ENCODE data around the gene ACTL7B. TPM values are rescaled to one million over a fixed set of nuclear protein-coding genes. Genes with fewer than 3 reads are reported as not detected.

Gene ACTL7B
- total RNA-seq, 1 donor from 2014 or later: not detected

DNA sequence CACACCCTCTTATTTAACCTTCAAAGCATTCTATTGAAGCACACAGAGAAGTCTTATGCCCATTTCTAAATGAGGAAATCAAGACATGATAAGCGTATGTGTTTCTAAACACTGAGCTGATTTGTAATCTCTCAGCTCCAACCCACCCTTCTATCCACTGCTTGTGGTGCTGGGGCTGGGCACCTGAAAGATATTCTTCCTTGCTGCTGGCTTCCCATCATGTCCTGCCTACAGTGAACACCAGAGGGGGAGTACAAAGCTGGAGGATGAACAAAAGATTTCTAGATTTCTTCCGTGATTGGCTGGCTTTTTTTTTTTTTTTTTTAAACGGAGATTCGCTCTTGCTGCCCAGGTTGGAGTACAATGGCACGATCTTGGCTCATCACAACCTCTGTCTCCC, 20.6 kb upstream of the ACTL7B start:
- peaks cover 37% of the 10 kb centered on the region for H3K36me3 Mint-ChIP-seq (ENCODE audit: low read depth)

GRCh38 chr9:108874058-108874788, 18.4 kb upstream of the ACTL7B start:
- no peak for TF ChIP-seq CTCF (conservative IDR thresholded peaks at IDR 0.05)
- H3K4me1 Mint-ChIP-seq: no peaks in the 10 kb centered on the region
- no peak overlapping the region for H3K4me3 Mint-ChIP-seq
- no peaks in the 10 kb centered on the region for H3K9me3 Mint-ChIP-seq
- no peak overlapping the region for H3K27ac Mint-ChIP-seq (ENCODE audit: unreplicated experiment)
- no peak for DNase-seq (ENCODE audit: low read depth, low spot score)
- peaks cover 40% of the 10 kb centered on the region for H3K36me3 Mint-ChIP-seq (ENCODE audit: low read depth)
- H3K27me3 Mint-ChIP-seq (ENCODE audit: low read depth): no peaks in the 10 kb centered on the region

More for the DNA sequence above, 20.6 kb upstream of the ACTL7B start:
- H3K9me3 Mint-ChIP-seq: no peaks in the 10 kb centered on the region
- no peak overlapping the region for H3K27ac Mint-ChIP-seq (ENCODE audit: unreplicated experiment)
- H3K4me1 Mint-ChIP-seq: no peaks in the 10 kb centered on the region
- no peak overlapping the region for H3K4me3 Mint-ChIP-seq
- no peak for TF ChIP-seq CTCF (conservative IDR thresholded peaks at IDR 0.05)
- DNase-seq (ENCODE audit: low read depth, low spot score): no peak
- no peaks in the 10 kb centered on the region for H3K27me3 Mint-ChIP-seq (ENCODE audit: low read depth)

GRCh38 chr9:108869092-108869725, 13.4 kb upstream of the ACTL7B start:
- Mint-ChIP-seq H3K36me3 (ENCODE audit: low read depth) (peaks cover 32% of the 10 kb centered on the region), H3K4me1 (no peaks in the 10 kb centered on the region), H3K4me3 (no peak overlapping the region), H3K27me3 (ENCODE audit: low read depth) (no peaks in the 10 kb centered on the region), H3K9me3 (no peaks in the 10 kb centered on the region), H3K27ac (ENCODE audit: unreplicated experiment) (no peak overlapping the region)
- no peak for TF ChIP-seq CTCF (conservative IDR thresholded peaks at IDR 0.05)
- no peak for DNase-seq (ENCODE audit: low read depth, low spot score)

DNA sequence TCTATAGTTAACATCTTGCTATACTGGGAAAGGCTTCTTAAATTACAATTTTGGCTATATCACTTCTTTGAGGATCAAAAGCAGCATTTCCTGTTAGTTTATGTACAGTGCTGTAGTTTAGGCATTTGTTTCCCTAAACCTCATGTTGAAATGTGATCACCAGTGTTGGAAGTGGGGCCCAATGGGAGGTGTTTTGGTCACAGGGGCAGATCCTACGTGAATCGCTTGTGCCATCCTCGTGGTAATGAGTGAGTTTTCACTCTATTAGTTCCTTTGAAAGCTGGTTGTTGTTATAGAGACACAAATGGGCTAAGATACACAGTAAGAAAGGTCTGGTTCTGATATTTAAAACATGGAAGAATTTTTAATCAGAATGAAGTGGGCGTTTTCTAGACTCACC, 12.0 kb upstream of the ACTL7B start:
- no peaks in the 10 kb centered on the region for H3K27me3 Mint-ChIP-seq (ENCODE audit: low read depth)
- peaks cover 27% of the 10 kb centered on the region for H3K36me3 Mint-ChIP-seq (ENCODE audit: low read depth)
- no peak for DNase-seq (ENCODE audit: low read depth, low spot score)
- no peaks in the 10 kb centered on the region for H3K4me1 Mint-ChIP-seq
- no peak for TF ChIP-seq CTCF (conservative IDR thresholded peaks at IDR 0.05)
- no peak overlapping the region for H3K27ac Mint-ChIP-seq (ENCODE audit: unreplicated experiment)
- no peak overlapping the region for H3K4me3 Mint-ChIP-seq
- no peaks in the 10 kb centered on the region for H3K9me3 Mint-ChIP-seq

GRCh38 chr9:108867116-108867515, 11.3 kb upstream of the ACTL7B start:
- Mint-ChIP-seq H3K36me3 (ENCODE audit: low read depth) (peaks cover 26% of the 10 kb centered on the region), H3K4me1 (no peaks in the 10 kb centered on the region), H3K9me3 (no peaks in the 10 kb centered on the region), H3K27ac (ENCODE audit: unreplicated experiment) (no peak overlapping the region), H3K4me3 (no peak overlapping the region), H3K27me3 (ENCODE audit: low read depth) (no peaks in the 10 kb centered on the region)
- DNase-seq (ENCODE audit: low read depth, low spot score): no peak
- no peak for TF ChIP-seq CTCF (conservative IDR thresholded peaks at IDR 0.05)

Measured in neural crest cell (in vitro differentiated cells).